Lung (tissue), 12 donors: ENCODE results near the gene NRG2. TPM values are rescaled to one million over a fixed set of nuclear protein-coding genes. Genes with fewer than 3 reads are reported as not detected.

Experiments used
- ATAC-seq: fragments of 200-7000 bp; cut with Tn5 transposase; one replicate; pipeline ENCODE4 v1.9.1; 2020; ENCODE audit warnings: moderate number of reproducible peaks; ENCODE audit not compliant: insufficient read depth, low FRiP score
- DNase-seq, 3 donors: peaks; one replicate each; pipeline ENCODE4 v3.0.0-alpha.2; 2013 to 2017
- H3K27ac ChIP-seq, 2 donors: one replicate each; pipeline ENCODE4 v1.5.1; 2013; ENCODE audit warnings: mild to moderate bottlenecking in 2 of 2, moderate library complexity in 2 of 2, control low read depth in 1 of 2, inconsistent platforms in 1 of 2, low read depth in 1 of 2, low read length in 1 of 2
- H3K27me3 ChIP-seq, 3 donors: one replicate each; pipeline ENCODE4 v1.5.1; 2013; ENCODE audit warnings: low read length in 2 of 3; ENCODE audit not compliant: control insufficient read depth in 3 of 3, insufficient read depth in 3 of 3
- H3K36me3 ChIP-seq, 4 donors: one replicate each; pipeline ENCODE4 v1.5.1; 2013; ENCODE audit warnings: low read length in 4 of 4, mild to moderate bottlenecking in 1 of 4, moderate library complexity in 1 of 4; ENCODE audit not compliant: control insufficient read depth in 4 of 4, insufficient read depth in 4 of 4
- H3K4me1 ChIP-seq, 5 donors: one replicate each; pipeline ENCODE4 v1.5.1; 2013; ENCODE audit warnings: low read length in 5 of 5, mild to moderate bottlenecking in 2 of 5, moderate library complexity in 1 of 5; ENCODE audit not compliant: control insufficient read depth in 5 of 5, insufficient read depth in 5 of 5
- H3K4me3 ChIP-seq: one replicate; pipeline ENCODE4 v1.5.1; 2013; ENCODE audit warnings: mild to moderate bottlenecking, control low read depth, moderate library complexity
- H3K9ac ChIP-seq, 2 donors: one replicate each; pipeline ENCODE4 v1.5.1; 2013; ENCODE audit warnings: low read length in 2 of 2, control low read depth in 1 of 2; ENCODE audit not compliant: insufficient read depth in 1 of 2
- H3K9me3 ChIP-seq, 4 donors: one replicate each; pipeline ENCODE4 v1.5.1; 2013; ENCODE audit warnings: low read length in 3 of 4, mild to moderate bottlenecking in 1 of 4, moderate library complexity in 1 of 4; ENCODE audit not compliant: control insufficient read depth in 4 of 4, insufficient read depth in 3 of 4
- WGBS, 2 donors: extraction: QIAGEN DNeasy Blood & Tissue Kit; methylation state at CpG; one replicate each; pipeline ENCODE4 v1.1.7; 2013; 5-methylcytosine and 5-hydroxymethylcytosine counted together
- polyA plus RNA-seq, 2 donors: library from polyadenylated mRNA; stranded (reverse); fragments of 200-250 nt; gene quantifications; one replicate each; pipeline ENCODE4 v1.2.1, GENCODE V29; 2013
- total RNA-seq, 2 donors: library from RNA; depleted of rRNA in 1 of 2; stranded (reverse); fragments of >200 nt in 1 of 2; gene quantifications; one replicate each; pipeline ENCODE4 v1.2.1, GENCODE V29; 2014 to 2021
- TF ChIP-seq, protein P1 (sequence below): IDR thresholded peaks from 2 replicates; pipeline ENCODE4 v1.5.1; 2012; ENCODE audit warnings: mild to moderate bottlenecking; ENCODE audit errors: control extremely low read depth, extremely low read depth
- donor health status: control.
- donor health status: control.
- donor health status: Bipolar disorder and iron deficiency.
- donor health status: healthy.
- donor health status: DM: yes; HTN: yes; CAD: no.

NRG2 gene
- total and polyA plus RNA-seq, 4 donors = 0.41 to 3.0 (median 1.0) TPM

DNA sequence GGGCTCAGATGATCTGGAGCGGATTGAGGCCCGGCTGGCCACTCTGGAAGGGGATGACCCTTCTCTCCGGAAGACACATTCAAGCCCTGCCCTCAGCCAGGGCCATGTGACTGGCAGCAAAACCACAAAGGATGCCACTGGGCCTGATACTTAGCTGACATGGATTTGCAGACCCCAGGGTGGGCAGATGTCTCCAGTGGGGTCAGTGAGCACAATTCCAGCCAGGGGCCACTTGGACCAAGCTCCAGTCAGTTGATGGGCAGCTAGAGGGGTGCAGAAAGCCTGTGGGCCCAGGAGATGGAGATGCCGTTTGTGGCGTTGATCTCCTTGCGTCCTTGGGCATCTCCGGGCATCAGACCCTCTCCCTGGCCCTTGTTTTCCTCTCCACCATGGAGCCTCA lies 200.8 kb downstream of the NRG2 start:
- no peaks in the 10 kb centered on the region for H3K36me3 ChIP-seq
- H3K4me1 ChIP-seq = peaks cover 0 to 2% (median 0%) of the 10 kb centered on the region in 5 donors
- H3K9ac ChIP-seq = no peak overlapping the region
- no peak for DNase-seq
- H3K4me3 ChIP-seq = no peak overlapping the region
- H3K27ac ChIP-seq = no peak overlapping the region
- TF ChIP-seq, protein P1, sequence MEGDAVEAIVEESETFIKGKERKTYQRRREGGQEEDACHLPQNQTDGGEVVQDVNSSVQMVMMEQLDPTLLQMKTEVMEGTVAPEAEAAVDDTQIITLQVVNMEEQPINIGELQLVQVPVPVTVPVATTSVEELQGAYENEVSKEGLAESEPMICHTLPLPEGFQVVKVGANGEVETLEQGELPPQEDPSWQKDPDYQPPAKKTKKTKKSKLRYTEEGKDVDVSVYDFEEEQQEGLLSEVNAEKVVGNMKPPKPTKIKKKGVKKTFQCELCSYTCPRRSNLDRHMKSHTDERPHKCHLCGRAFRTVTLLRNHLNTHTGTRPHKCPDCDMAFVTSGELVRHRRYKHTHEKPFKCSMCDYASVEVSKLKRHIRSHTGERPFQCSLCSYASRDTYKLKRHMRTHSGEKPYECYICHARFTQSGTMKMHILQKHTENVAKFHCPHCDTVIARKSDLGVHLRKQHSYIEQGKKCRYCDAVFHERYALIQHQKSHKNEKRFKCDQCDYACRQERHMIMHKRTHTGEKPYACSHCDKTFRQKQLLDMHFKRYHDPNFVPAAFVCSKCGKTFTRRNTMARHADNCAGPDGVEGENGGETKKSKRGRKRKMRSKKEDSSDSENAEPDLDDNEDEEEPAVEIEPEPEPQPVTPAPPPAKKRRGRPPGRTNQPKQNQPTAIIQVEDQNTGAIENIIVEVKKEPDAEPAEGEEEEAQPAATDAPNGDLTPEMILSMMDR = no peak
- no peak for ATAC-seq
- peaks cover 0 to 20% (median 4%) of the 10 kb centered on the region in 3 donors for H3K27me3 ChIP-seq
- WGBS, 2 donors = 93 to 95% methylated on average over 7 of the region's 7 CpGs
- H3K9me3 ChIP-seq = no peaks in the 10 kb centered on the region

DNA sequence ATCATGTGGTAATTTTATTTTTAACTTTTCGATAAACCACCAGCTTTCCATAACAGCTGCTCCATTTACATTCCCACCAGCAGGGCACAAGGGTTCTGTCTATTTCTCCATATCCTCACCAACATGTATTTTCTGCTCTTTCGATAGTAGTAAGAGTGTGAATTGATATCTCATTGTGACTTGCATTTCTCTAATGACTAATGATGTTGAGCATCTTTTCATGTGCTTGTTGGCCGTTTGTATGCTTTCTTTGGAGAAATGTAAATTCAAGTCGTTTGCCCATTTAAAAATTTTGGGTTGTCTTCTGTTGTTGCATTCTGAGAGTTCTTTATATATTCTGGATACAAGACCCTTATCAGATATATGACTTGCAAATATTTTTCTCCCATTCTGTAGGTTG lies 201.6 kb downstream of the NRG2 start:
- H3K36me3 ChIP-seq = no peaks in the 10 kb centered on the region
- H3K9ac ChIP-seq = no peak overlapping the region
- DNase-seq (no peak), ATAC-seq (no peak)
- TF ChIP-seq, protein P1 = no peak
- peaks cover 0 to 15% (median 4%) of the 10 kb centered on the region in 3 donors for H3K27me3 ChIP-seq
- WGBS, 2 donors = 74 to 81% methylated on average over 4 of the region's 4 CpGs
- H3K27ac ChIP-seq = no peak overlapping the region
- no peaks in the 10 kb centered on the region for H3K9me3 ChIP-seq
- H3K4me3 ChIP-seq = no peak overlapping the region
- H3K4me1 ChIP-seq = peaks cover 0 to 2% (median 0%) of the 10 kb centered on the region in 5 donors

DNA sequence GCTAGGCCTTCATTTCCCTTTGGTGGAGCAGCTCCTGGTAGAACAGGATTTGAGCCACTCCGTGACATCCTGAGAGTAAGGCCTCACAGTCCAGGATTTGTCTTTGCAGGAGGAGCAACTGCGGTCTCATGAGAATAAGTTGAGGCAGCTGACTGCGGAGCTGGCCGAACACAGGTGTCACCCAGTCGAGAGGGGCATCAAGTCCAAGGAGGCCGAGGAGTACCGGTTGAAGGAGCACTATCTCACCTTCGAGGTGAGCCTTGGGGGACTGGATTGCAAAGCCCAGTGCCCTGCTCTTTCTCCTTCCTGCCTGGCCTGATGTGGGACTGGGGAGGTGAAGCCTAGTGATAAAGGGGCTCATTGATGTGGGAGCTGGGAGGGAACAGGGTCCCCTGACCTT lies 203.2 kb downstream of the NRG2 start:
- Histone ChIP-seq H3K4me1 (peaks cover 0 to 2% (median 0%) of the 10 kb centered on the region in 5 donors), H3K4me3 (no peak overlapping the region), H3K9ac (no peak overlapping the region), H3K27ac (no peak overlapping the region), H3K36me3 (no peaks in the 10 kb centered on the region), H3K9me3 (no peaks in the 10 kb centered on the region), H3K27me3 (peaks cover 0 to 2% (median 1%) of the 10 kb centered on the region in 3 donors)
- DNase-seq (peak in 1 of 3 donors; percentile 0), ATAC-seq (no peak)
- TF ChIP-seq, protein P1 = no peak
- WGBS, 2 donors = 88 to 90% methylated on average over 8 of the region's 8 CpGs

DNA sequence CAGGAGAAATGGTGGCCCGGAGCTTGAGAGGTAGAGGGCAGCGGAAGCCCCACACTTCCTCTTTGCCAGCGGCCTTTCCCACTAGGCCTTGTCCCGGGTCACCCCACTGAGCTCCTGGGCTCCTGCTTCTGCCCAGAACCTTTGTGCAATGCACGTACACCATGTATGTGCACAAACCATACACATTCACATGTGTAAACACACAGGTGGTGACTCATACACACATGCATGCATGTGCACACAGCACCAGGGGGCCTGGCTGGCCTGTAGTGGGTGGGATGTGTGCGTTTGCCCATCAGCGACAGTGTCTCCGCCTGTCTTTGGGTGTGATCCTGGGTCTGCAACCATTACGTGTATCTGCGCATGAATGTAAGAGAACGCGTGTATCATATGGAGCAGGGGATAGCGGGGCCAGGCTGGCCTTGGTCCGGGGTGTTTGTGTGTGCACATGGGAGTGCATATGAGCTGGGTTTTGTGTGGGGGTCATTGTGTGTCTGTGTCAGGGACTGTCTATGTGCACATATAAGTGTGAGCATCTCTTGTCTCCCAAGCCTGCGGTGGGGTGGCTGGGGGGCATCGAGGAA lies 203.8 kb downstream of the NRG2 start:
- no peaks in the 10 kb centered on the region for H3K4me1 ChIP-seq
- no peak overlapping the region for H3K9ac ChIP-seq
- TF ChIP-seq, protein P1 = no peak
- 93 to 94% methylated on average over 16 of the region's 16 CpGs for WGBS, 2 donors
- no peak overlapping the region for H3K27ac ChIP-seq
- H3K4me3 ChIP-seq = no peak overlapping the region
- no peaks in the 10 kb centered on the region for H3K9me3 ChIP-seq
- DNase-seq = peak in 1 of 3 donors; percentile 3
- H3K36me3 ChIP-seq = no peaks in the 10 kb centered on the region
- ATAC-seq = no peak
- no peaks in the 10 kb centered on the region for H3K27me3 ChIP-seq
